Stimulated activated effector memory CD8-positive, alpha-beta T cell treated with anti-CD3 and anti-CD28 coated beads, Interleukin-12 subunit alpha, Interleukin-12 subunit beta, amount 100 ng/mL, for 72 hours (primary cell): ENCODE data around the gene CNKSR3.

ENCODE experiments used
- ATAC-seq: fragments of 150-1000 bp; cut with Tn5 transposase; 2 replicates; pipeline ENCODE4 v1.10.0; 2021
- DNase-seq, 2 donors: peaks; one replicate each; pipeline ENCODE4 v3.0.0; 2021 to 2022; ENCODE audit warnings: low spot score in 2 of 2
- H3K27ac Mint-ChIP-seq: one replicate; pipeline ENCODE4 v1.8.0; 2022; ENCODE audit warnings: mild to moderate bottlenecking, mixed read lengths
- H3K36me3 Mint-ChIP-seq: one replicate; pipeline ENCODE4 v1.8.0; 2022; ENCODE audit warnings: mild to moderate bottlenecking, mixed read lengths
- H3K4me1 Mint-ChIP-seq: one replicate; pipeline ENCODE4 v1.8.0; 2022; ENCODE audit warnings: mixed read lengths
- H3K4me3 Mint-ChIP-seq: one replicate; pipeline ENCODE4 v1.8.0; 2022; ENCODE audit warnings: mild to moderate bottlenecking, mixed read lengths
- H3K9me3 Mint-ChIP-seq: one replicate; pipeline ENCODE4 v1.8.0; 2022; ENCODE audit warnings: mixed read lengths

The CNKSR3 gene

DNA sequence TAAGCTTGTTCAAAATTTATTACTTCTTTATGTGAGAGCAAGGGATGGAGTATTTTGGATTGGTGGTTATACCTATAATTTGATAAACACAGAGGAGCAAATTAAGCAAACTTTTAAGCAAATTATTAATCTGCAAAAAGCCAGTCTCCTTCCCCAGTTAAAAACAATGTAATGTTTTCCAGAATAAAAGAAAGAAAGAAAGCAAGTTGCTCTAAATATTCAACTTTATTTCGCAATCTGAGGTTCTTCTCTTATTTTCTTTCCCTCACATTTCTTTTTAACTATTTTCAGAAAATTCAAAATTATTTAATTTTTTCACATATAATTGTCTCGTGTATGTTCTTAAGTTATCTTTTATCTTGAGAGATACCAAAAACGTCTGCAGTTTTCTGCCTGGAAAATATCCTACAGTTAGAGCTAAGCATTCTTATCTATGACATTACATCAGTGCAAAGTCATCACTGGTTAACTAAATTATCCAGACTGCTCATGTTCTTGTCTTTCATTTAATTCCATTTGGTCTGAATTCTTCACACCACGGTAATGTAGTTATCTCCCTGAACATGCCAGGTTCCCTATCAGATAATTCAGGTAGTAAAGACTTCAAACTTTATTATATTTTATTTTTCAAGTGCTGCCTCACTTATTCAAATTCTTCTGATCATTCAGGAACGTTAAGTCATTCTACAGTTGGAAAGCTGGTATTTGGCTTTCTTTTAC, 3.3 kb upstream of the CNKSR3 start:
- H3K4me1 Mint-ChIP-seq: peaks cover 6% of the 10 kb centered on the region
- H3K36me3 Mint-ChIP-seq: no peaks in the 10 kb centered on the region
- H3K4me3 Mint-ChIP-seq: no peak overlapping the region
- no peaks in the 10 kb centered on the region for H3K9me3 Mint-ChIP-seq
- H3K27ac Mint-ChIP-seq: no peak overlapping the region
- no peak for DNase-seq
- ATAC-seq: no peak

DNA sequence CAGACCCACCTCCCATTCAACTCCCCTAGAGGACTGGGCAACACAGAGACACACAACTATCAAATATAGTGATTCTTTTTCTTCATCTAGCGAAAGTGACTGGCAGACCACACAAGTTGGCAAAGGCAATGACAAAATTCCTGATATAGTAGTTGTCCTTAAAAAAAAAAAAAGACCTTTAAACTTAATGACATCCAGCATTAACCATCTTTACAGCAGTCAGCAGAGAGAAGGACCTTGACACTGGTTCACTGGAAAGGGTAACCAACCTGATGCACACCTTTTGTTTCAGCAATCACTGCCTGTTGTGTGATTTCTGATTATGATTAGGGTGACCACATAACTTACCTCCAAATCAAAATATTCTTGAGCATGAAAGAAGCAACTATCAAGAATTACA, 1.7 kb upstream of the CNKSR3 start:
- no peak for ATAC-seq
- DNase-seq: no peak
- H3K27ac Mint-ChIP-seq: no peak overlapping the region
- H3K36me3 Mint-ChIP-seq: no peaks in the 10 kb centered on the region
- H3K9me3 Mint-ChIP-seq: no peaks in the 10 kb centered on the region
- H3K4me3 Mint-ChIP-seq: no peak overlapping the region
- peaks cover 6% of the 10 kb centered on the region for H3K4me1 Mint-ChIP-seq

DNA sequence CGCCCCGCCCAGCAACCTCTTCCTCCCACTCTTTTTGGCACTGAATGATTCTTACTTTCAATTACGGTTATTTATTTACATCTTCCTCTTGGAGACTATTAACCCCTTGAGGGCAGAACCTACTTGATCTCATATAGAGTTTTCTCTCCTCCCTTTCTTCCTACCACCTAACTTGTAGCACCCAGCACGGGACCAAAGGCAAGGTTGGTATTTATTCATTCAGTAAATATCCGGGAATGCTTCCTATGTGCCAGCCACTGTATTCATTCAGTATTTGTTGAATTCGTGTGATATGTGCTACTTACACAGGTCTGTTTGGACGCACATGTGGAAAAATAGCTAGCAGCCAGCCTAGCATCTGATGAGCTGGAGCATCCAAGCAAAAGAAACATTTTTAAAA, 1.3 kb upstream of the CNKSR3 start:
- no peak for ATAC-seq
- no peak for DNase-seq
- Mint-ChIP-seq H3K36me3 (no peaks in the 10 kb centered on the region), H3K27ac (no peak overlapping the region), H3K9me3 (no peaks in the 10 kb centered on the region), H3K4me3 (no peak overlapping the region), H3K4me1 (peaks cover 6% of the 10 kb centered on the region)

DNA sequence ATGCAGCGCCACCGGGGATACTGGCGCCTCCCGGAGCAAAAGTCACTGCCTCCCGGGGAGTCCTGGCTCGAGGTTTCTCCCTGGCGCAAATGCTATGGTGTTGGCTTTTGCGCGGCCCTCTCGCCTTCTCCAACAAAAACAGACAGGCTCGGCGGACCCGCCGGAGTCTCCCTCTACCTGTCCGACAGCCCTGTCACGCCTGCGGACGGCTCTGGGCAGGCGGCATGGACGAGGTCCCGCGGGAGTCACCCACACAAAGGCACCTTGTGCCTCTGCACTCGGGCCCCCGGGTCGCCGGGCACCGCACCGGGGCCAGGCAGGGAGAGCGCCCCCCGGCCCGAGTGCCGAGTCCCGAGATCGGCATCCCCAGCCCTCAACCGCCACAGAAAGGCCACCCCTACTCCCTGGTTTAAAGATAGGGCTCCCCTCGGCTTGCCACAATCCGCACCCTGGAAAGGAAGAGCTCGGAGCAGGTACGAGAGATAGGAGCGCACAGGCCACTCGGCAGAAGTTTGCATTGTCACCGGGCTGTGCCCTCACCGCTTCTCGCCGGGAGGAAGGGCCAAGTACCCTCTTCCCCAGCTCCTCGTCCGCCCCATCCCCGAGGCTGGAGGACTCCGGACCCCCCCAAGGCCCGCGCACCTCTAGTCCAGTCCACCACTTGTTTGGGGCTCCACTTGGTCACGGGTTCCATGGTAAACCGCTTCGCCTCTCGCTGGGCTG, 903 bp downstream of the CNKSR3 start:
- Mint-ChIP-seq H3K27ac (no peak overlapping the region), H3K4me1 (peaks cover 6% of the 10 kb centered on the region), H3K4me3 (peak overlapping the region; percentile 58), H3K9me3 (no peaks in the 10 kb centered on the region), H3K36me3 (no peaks in the 10 kb centered on the region)
- ATAC-seq (peak; percentile 36), DNase-seq (no peak)

DNA sequence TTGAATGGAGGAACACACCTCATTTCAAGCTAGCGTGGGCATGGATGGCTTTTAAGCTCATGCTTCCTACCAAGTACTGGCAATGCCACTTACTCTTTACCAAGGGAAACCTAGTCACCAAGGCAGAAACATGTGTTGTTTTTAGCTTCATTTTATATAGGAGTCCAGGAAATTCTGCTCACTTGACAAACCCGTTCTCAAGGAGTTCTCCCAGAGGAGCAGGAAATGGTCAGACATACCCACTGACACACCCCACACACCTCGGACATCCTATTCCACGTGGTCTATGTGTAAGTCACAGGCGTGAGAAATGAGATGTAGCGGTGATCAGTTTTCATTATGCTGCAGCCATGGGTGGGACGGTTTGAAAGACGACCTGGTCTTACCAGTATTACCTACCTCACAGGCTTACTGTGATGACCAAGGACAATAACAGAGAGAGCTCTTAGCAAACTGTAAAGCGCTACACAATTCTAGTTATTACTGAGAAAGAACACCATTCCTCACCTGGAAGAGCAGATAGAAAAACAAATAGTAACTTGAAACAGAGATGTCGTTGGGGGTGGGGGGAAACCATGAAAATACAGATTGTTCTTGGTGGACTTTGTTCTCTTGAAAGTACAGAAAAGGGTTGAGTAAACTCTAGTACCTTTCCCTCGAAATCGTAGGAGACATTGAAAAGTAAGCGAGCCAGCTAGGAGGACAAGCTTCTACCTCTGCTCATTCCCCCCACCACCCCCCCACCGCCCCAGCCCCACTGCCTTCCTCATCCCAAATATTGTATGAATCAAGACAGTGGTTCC, 1.7 kb downstream of the CNKSR3 start:
- no peak overlapping the region for H3K4me3 Mint-ChIP-seq

DNA sequence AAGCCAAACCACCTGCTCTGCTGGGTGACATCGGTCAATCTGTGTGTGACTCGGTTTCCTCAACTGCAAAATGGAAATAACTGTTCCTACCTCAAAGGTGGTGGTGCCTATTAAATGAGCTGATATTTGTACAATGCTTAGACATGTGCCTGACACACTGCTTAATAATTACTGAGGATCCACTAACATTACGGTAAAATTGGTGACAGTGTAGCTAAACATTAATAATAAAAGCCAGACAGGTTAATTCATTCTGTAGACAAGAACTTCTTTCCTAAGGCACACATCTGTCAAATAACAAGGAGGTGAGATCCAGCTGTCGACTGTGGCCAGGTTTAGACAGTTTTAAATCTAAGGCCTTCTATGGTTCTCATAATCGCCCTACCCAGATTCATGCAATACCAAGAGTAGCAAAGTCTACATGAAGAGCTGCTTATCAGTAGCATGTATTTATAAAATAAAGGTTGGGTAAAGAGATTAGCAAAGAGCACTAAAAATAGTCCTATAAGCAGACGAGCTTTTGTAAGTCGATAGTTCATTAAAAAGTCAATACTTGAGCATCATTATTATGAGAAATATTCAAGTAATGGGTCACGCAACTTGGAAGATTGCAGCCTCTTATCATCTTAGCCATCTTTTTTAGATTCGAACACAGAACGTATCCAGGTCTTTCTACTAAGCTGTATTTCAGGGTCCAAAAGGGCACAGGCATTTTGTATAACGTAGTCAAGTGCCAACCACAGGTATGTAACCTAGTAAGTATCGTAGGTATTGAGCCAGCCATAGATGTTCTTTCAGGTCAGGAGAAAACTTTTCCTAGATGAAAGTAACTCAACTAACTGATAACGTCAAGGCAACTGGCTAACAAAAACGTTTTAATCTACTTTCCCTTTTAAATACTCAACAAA, 3.2 kb downstream of the CNKSR3 start:
- Mint-ChIP-seq H3K27ac (no peak overlapping the region), H3K9me3 (no peaks in the 10 kb centered on the region), H3K36me3 (no peaks in the 10 kb centered on the region), H3K4me3 (no peak overlapping the region), H3K4me1 (peaks cover 6% of the 10 kb centered on the region)
- DNase-seq (no peak), ATAC-seq (no peak)

More for the DNA sequence above, 1.7 kb downstream of the CNKSR3 start:
- Mint-ChIP-seq H3K27ac (no peak overlapping the region), H3K4me1 (peaks cover 6% of the 10 kb centered on the region), H3K36me3 (no peaks in the 10 kb centered on the region), H3K9me3 (no peaks in the 10 kb centered on the region)
- DNase-seq: no peak
- ATAC-seq: no peak

DNA sequence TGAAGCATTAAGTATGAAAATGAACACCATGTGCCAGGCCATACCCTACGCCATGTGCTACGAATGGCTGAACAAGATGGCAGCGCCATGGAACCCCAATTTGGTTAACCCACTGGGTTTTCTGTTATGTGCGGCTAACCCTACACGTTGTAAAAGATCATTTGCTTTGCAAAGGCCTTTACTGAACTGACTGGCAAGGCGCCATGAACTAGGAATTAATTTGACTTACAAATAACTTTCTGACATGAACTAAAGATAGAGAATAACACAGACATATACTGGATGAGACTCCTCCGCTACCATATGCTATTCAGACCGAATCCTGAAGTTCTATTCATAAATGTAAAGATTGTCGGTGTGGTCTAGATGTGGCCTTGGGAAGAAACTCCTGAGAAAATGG, 3.9 kb downstream of the CNKSR3 start:
- no peaks in the 10 kb centered on the region for H3K9me3 Mint-ChIP-seq
- DNase-seq: no peak
- H3K4me3 Mint-ChIP-seq: no peak overlapping the region
- H3K27ac Mint-ChIP-seq: no peak overlapping the region
- no peaks in the 10 kb centered on the region for H3K36me3 Mint-ChIP-seq
- H3K4me1 Mint-ChIP-seq: peaks cover 2% of the 10 kb centered on the region
- ATAC-seq: no peak

DNA sequence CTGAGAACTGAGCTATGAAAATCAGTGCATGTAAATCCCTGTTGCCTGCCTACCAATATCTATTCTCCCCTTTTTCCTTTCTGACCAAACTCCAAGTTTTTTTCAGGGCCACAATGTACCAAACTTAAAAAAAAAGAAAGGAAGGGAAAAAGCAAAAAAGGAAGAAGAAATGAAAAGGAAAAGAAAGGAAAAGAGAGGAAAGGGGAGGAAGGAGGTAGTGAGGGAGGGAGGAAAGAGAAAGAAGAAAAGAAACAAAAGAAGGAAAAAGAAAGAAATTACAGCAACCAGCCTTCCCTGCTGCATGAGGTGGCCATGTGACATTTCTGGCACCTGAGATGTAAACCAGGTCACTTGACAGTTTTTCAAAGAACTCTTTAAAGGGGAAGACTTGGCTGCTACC, 4.4 kb downstream of the CNKSR3 start:
- Mint-ChIP-seq H3K27ac (no peak overlapping the region), H3K4me1 (peaks cover 5% of the 10 kb centered on the region), H3K9me3 (no peaks in the 10 kb centered on the region), H3K4me3 (no peak overlapping the region), H3K36me3 (no peaks in the 10 kb centered on the region)
- DNase-seq (no peak), ATAC-seq (no peak)

DNA sequence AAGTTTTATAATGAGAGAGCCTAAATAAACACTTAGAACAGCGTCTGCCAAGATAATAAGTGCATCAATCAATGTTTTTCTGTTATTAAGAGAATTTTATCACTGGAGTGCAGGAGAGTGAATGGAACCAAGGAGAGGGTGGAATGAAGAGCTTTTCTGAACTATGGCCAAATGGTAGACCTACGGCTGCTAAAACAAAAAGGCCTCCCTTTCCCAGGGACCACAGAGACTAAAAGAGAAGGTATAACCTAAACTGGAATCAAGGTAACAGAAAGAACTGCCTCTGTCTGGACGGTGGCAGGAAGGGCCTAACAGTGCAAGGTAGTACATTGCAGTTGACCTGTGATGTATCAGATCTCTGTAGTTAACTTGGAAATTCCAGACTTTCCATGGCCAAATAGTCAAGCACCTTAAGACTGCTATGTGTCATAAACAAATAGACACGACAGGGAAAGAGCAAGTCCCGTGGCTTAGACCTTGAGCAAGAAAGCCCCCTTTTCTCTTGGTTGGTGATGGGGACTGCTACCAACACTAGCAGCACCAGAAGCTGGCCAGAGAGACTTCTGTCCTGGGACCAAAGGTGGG, 5.5 kb downstream of the CNKSR3 start:
- Mint-ChIP-seq H3K36me3 (no peaks in the 10 kb centered on the region), H3K4me3 (no peak overlapping the region), H3K27ac (no peak overlapping the region), H3K9me3 (no peaks in the 10 kb centered on the region), H3K4me1 (peaks cover 5% of the 10 kb centered on the region)
- DNase-seq (no peak), ATAC-seq (no peak)

DNA sequence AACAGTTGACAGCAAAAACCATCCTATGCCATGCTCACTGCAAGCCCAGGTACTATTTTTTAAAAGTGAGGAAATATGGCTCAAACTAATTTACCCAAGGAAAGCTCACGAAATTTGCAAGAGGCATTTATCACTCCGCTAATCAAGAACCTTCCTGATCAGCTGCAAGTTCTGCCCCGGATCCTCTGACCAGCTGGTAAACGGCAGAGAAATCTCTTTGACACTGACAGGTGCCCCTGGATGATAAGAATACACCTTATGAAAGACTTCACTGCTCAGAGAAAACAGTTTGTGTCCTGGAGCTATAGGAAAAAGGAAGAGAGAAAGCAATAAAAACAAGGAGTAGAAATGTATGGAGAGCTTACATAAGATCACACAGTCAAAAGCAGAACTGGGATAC, 6.4 kb downstream of the CNKSR3 start:
- Mint-ChIP-seq H3K27ac (no peak overlapping the region), H3K4me3 (no peak overlapping the region), H3K4me1 (peaks cover 5% of the 10 kb centered on the region), H3K36me3 (no peaks in the 10 kb centered on the region), H3K9me3 (no peaks in the 10 kb centered on the region)
- DNase-seq (no peak), ATAC-seq (no peak)

DNA sequence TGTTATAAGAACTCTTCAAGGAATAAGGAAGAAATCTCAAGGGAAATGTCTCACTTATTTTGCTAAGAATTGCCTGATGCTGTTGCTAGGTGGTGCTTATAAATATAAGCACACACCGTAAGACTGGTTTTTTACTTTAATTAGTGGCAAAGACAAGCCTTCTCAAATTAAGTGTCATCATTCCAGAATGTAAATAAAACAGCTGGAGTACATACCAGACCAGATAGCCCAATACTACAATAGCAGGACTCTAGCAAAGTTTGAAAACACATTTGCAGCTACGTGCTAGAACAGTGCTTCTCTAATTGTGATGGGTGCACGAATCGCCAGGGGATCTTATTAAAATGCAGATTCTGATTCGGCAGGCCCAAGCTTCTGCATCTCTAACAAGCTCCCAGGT, 6.8 kb downstream of the CNKSR3 start:
- Mint-ChIP-seq H3K4me1 (peaks cover 5% of the 10 kb centered on the region), H3K9me3 (no peaks in the 10 kb centered on the region), H3K27ac (no peak overlapping the region), H3K36me3 (no peaks in the 10 kb centered on the region), H3K4me3 (no peak overlapping the region)
- DNase-seq: no peak
- no peak for ATAC-seq

DNA sequence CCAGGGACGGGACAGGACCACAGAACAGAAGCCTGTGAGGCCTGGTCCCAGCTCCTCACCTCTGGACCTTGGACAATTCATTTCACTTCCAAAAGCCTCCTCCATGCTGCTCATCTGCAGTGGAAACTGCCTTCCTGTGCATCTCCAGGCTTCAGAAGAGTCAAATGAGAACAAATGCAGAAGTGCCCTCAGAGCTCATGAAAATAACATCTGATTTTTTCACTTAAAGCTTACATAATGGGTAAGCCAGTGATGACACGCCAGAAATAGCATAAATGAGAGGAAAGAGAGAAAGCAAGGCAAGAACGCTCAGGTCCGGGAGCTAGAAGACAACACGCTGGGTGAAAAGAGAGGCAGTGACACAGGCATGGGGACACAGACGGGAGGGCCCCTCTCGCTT, 7.9 kb downstream of the CNKSR3 start:
- peaks cover 5% of the 10 kb centered on the region for H3K4me1 Mint-ChIP-seq
- no peak for DNase-seq

DNA sequence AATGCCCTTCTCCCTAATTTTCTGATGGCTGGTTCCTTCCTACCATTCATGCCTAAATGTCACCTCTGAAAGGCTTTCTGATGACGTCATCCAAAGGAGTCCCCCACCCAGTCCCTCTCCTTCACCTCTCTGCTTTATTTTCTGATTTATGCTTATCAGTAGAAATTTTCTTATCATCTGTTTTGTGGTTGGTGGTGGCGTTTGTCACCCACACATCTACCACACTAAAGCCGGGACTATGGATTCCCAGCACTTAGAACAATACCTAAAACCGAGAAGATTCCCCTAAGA, 9.0 kb downstream of the CNKSR3 start:
- Mint-ChIP-seq H3K36me3 (no peaks in the 10 kb centered on the region), H3K4me1 (peaks cover 5% of the 10 kb centered on the region), H3K27ac (peak overlapping the region; percentile 2), H3K4me3 (no peak overlapping the region), H3K9me3 (no peaks in the 10 kb centered on the region)
- DNase-seq: no peak
- ATAC-seq: no peak

More for the DNA sequence above, 7.9 kb downstream of the CNKSR3 start:
- peak overlapping the region; percentile 20 for H3K27ac Mint-ChIP-seq
- no peaks in the 10 kb centered on the region for H3K9me3 Mint-ChIP-seq
- no peak for ATAC-seq
- H3K36me3 Mint-ChIP-seq: no peaks in the 10 kb centered on the region
- H3K4me3 Mint-ChIP-seq: no peak overlapping the region

DNA sequence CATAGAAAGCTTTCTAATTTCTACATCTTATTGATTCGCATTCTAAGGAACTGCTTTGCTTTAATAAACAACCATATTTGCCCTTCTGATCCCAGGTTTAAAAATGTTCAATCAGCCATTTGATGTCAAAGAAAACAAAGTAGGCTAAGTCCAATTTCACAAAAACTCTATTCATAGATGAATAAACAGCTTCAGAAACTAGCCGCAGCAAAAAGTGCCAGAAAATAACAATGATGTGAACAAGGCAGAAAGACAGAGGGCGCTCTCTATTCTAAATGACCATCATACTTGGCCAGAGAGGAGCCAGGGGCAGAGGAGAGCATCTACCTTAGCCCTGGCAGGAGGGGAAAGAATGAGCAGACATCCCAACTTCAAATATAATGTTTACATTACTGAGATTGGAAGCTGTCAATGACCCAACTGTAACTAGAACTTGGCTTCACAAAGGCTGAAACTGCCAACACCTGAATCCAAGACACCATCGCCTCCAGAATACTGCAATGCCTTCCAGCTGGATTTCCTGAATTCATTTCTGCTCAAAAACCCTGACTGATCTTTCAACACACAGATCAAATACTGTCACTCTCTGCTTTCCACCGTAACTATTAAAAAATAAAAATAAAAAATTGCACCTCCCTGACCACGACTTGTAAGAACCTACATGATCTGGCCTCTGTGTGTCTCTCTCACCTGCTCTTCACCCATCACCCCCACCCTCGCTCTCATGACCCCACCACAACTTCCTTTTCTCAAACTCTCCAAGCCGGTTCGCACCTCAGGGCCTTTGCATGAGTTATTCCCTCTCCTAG, 9.5 kb downstream of the CNKSR3 start:
- no peaks in the 10 kb centered on the region for H3K36me3 Mint-ChIP-seq
- peak overlapping the region; percentile 2 for H3K27ac Mint-ChIP-seq
- H3K4me3 Mint-ChIP-seq: no peak overlapping the region
- no peak for ATAC-seq
- DNase-seq: no peak
- H3K9me3 Mint-ChIP-seq: no peaks in the 10 kb centered on the region
- H3K4me1 Mint-ChIP-seq: peaks cover 5% of the 10 kb centered on the region
